Activated CD4-positive, alpha-beta T cell treated with anti-CD3 and anti-CD28 coated beads, Interleukin-2, amount 50 U/mL, for 4 hours (primary cell): ENCODE measurements around the gene ANO3.
"Not testable (repeated sequence)": the region's sequence is repeated elsewhere in the genome, so short reads cannot be mapped to it uniquely, and the experiment has no call there.

Source experiments
- DNase-seq, 2 experiments: peaks; one replicate each; pipeline ENCODE4 v3.0.0-alpha.2; 2020

Gene ANO3

DNA sequence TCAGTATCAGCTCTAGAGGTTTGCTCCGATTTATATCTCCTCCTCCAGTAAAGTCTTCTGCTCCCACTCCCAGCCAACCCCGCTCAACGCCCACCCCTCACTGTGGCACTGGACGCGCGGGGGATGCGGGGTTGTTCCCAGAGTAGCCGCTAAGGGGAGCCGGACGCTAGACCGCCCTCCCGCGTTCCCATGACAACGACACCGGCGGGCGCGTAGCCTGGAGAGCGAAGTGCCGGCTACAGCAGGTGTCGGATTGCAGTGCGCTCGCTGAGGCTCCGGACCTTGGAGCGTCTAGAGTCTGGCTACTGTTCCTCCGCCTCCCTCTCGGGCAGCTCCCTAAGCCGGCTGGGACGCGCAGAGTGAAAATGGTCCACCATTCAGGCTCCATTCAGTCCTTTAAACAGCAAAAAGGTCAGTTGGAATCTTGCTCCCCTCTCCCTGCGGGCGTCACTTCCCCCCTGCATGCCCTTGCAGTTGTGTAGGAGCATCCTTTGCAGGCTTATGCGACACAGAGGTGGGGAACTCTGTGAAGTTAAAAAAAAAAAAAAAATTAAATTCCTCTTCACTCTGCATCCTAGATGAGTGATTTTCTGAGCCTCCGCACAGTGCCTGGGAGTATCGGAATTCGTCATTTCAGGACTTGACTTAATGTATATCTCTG is at the start of gene ANO3:
ANO3 (plus strand) TSS at position 220 of the 661 bp plus-strand sequence; CDS start at position 366, 146 bp downstream.
- DNase-seq = no peak

DNA sequence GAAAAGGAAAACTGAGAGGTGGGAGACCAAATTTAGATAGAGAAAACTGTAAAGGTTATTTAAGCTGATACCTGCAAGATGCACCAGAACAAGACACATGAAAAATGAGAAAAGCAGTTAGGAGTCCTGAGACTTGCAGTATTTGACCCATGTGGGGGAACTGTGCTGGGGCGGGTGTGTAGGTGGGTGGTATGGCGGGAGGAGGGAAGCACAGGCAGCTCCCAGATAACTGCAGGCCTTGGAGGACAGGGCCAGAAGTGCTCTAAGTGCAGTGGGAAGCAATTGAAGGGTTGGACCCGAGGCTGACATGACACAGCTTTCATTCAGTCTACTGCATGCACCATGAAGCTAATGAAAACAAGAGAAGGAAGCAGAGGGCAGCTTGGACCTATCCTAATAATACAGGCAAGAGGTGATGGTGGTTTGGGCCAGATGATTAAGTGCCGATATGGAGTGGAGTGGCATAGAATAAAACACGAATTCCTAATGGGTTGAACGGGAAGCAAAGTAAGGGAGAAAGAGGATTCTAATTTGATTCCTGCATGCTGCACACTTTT is 48.0 kb upstream of the ANO3 start:
- DNase-seq = no peak

DNA sequence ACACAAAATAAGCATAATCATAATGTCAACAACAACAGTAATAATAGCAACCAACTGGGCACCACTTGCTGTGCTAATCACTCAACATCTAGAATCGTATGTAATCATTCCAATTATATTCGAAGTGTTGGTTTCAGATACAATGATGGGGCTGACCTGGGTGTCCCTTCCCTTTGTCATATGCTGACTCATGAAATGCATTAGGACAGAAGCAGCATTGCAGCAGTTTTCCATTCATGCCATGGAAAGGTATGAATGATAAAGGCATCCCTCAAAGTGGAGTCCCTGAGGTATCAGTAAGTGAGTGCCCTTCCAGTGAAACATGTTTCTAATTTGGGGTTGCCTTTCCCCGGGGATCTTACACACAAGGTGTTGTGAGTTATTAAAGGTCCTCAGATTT is 46.3 kb upstream of the ANO3 start:
- DNase-seq = no peak

DNA sequence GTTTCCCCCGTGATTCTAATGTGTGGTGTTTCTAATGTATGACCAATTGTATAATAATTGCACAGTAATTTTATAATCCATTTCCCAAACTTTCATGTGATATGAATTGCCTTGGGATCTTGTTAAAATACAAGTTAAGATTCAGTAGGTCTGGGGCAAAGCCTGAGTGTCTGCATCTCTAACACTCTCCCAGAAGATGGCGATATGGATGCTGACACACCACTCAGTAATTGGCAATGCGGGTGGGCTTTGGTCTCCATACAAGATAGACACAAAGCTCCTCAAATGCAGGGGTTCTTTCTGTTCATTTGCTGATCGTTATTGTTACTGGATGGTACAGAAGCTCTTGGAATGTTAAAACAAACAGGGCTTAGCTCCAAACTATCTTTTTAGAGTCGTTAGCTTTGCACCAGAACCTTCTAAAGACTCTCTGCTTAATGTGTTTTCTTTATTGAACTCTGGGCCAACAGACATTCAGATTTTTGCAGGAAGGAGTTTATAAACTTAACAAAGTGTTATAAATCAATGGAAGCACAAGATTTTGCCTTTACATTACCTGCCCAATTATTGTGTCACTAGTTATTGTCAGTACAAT is 45.4 kb upstream of the ANO3 start:
- no peak for DNase-seq

- DNase-seq = no peak
Measured at GRCh38 chr11:26287067-26287518, 44.8 kb upstream of the ANO3 start.

DNA sequence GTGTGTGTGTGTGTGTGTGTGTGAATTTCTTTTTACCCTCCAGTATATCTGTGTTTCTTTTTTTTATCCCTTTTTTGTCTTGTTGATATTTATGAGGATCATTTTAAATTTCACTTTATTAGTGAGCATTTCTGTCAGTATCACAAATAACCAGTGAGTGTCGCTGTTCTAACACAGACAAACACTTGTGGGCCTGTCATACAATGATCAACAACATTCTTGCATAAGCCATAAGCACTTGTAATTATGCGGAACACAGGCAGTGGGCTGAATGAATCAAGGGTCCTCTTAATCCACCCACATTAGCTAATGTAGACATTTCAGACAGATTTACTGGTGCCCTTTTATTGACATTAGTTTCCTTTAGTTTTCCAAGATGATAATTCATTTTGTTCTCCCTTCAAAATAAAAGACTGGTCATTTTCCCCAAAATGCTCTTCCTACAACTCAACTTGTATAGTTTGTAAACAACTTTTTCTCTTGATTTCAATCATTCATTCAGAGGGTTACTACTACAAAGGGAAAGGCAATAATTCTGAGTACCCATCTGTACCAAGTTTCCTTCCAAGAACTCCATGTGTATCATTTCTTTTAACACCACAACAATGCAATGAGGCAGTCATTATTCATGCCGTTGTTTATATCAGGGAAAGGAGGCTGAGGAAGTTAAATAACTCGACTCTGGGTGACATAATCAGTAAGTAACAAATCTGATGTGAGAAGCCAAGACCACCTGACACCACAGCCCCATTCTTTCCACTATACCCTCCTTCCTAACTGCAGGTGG is 34.5 kb upstream of the ANO3 start:
- no peak for DNase-seq

- DNase-seq = not testable (repeated sequence)
Measured at GRCh38 chr11:26316372-26316771, 15.6 kb upstream of the ANO3 start.

DNA sequence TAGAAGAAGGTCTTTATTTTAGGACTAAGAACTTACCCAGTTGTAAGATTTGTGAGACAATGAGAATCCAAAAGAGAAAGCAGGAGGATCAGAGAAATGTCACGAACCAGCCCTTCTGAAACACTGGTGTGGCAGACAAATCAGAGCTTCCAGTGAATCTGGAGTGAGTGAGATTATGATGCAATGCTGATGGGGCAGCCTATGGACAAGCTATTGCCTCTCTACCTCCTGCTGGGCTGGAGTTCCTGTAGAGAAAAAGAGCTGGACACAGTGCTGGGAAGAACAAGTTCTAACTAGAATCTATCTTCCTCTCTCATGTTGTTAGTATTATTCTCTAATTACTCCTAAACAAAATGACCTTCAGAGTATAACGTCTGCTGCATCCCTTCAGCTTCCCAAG is 12.0 kb upstream of the ANO3 start:
- no peak for DNase-seq

GRCh38 chr11:26321516-26321915 is 10.4 kb upstream of the ANO3 start:
- no peak for DNase-seq

GRCh38 chr11:26322335-26323067 is 9.4 kb upstream of the ANO3 start:
- DNase-seq = no peak

GRCh38 chr11:26323837-26324236 is 8.1 kb upstream of the ANO3 start:
- no peak for DNase-seq

GRCh38 chr11:26324270-26324669 is 7.7 kb upstream of the ANO3 start:
- no peak for DNase-seq

- DNase-seq = no peak
Measured at GRCh38 chr11:26326793-26327400, 5.0 kb upstream of the ANO3 start.

- no peak for DNase-seq
Measured at GRCh38 chr11:26329206-26329605, 2.7 kb upstream of the ANO3 start.

- no peak for DNase-seq
Measured at GRCh38 chr11:26330262-26330661, 1.7 kb upstream of the ANO3 start.

- no peak for DNase-seq
Measured at GRCh38 chr11:26332572-26332915, 614 bp downstream of the ANO3 start.

DNA sequence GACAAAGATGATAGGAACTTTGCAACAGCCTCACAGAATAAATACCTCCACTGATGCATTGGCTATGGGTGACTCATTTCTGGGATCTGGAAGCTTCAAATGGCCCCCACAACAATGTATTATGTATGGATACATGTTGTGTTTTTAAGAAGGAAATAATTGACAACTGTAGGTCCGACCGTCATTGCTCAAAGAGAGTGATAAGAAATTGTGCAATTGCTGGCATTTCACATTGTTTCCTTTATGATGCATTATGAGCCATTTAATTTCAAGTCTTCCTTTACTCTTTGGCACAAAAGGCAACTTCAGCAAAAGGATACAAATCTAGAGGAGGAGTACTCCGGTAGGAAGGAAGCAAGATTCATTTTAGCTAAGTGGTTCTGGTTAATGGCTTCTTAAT is 2.0 kb downstream of the ANO3 start:
- DNase-seq = no peak

- no peak for DNase-seq
Measured at GRCh38 chr11:26335903-26336302, 4.0 kb downstream of the ANO3 start.

DNA sequence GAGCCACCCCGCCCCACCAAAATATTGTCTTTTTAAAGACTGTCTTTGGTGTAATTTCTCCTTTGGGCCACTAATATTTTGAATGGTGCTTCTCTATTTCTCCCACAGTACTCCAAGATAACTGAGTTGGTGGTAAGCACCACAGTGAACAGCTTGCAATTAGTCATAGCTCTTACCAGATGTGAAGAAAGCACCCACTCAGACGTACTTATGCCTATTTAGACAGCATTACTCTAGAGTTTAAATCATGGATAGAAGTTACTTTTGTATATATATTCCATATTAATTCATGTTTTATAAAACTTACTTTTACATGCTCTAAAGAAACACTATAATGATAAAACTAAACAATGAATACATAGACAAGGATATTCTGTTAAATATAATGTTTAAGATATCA is 12.7 kb downstream of the ANO3 start:
- no peak for DNase-seq

DNA sequence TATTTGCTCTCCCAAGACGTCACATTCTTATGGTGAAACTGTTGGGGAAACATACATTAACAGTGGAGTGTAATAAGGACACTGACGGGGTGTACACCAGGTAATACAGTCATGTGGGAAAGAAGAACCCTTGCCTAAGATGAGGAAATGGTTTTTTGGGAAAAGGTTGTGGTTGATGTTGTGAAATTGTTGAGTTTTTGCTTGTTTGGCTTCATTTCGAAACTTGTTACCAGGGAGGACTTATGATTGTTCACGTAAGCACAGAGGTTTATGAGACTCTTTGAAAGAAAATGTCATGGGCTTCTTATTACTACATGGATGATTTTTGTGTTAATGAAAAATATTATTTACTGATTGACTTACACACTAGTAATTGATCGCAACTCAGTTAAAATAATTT is 16.8 kb downstream of the ANO3 start:
- DNase-seq = no peak

GRCh38 chr11:26350002-26350401 is 18.1 kb downstream of the ANO3 start:
- DNase-seq = no peak

DNA sequence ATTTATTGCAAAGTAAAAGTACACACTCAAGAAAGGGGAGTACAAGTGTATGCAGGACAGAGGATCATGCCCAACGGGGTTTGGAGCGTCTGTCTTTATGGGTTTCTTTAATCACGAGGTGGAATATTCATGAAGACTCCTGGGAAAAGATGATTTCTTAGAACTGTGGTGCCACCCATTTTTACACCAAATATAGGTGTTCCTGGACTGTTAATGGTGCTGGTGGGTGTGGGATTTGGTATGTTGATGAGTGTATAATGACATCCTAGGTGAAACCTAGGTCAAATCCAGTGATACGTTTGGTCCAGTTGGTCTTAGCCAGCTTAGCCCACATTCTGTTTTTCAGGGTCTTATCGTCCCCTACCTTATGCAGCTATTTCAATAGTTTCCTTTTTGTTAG is 21.1 kb downstream of the ANO3 start:
- DNase-seq = no peak

- no peak for DNase-seq
Measured at GRCh38 chr11:26359055-26359454, 27.1 kb downstream of the ANO3 start.
